Naive thymus-derived CD8-positive, alpha-beta T cell (primary cell): ENCODE data around the gene ORC2. TPM values are rescaled to one million over a fixed set of nuclear protein-coding genes. Genes with fewer than 3 reads are reported as not detected.
"Not testable (repeated sequence)": the region's sequence is repeated elsewhere in the genome, so short reads cannot be mapped to it uniquely, and the experiment has no call there.

Source experiments
- ATAC-seq, 2 donors: fragments of 150-1000 bp; cut with Tn5 transposase in 1 of 2; sonication (Bioruptor Pico), chemical (Tn5 transposase) in 1 of 2; 1 replicate in 1 of 2; 2 replicates in 1 of 2; pipeline ENCODE4 v1.10.0; 2021; ENCODE audit warnings: mild to moderate bottlenecking in 2 of 2, moderate library complexity in 2 of 2
- POLR2A ChIA-PET: fragments of 350-600 bp; sonication (Branson Sonifier 250); formaldehyde crosslinking; loops from one replicate; lab custom pipeline; 2021; ENCODE audit warnings: antibody characterized with exemption; lab: Charles Lee
- DNase-seq, 10 donors: peaks; one replicate each; pipeline versions ENCODE4 v3.0.0 to v3.0.0-alpha.2; 2020 to 2022
- H3K27ac Mint-ChIP-seq, 10 donors: one replicate each; pipeline ENCODE4 v1.8.0; 2020 to 2022; ENCODE audit warnings: mild to moderate bottlenecking in 10 of 10, mixed read lengths in 10 of 10, moderate library complexity in 4 of 10, inconsistent platforms in 1 of 10
- H3K27me3 Mint-ChIP-seq, 5 donors: one replicate each; pipeline ENCODE4 v1.8.0; 2021 to 2022; ENCODE audit warnings: mixed read lengths in 5 of 5
- H3K36me3 Mint-ChIP-seq, 3 donors: one replicate each; pipeline ENCODE4 v1.8.0; 2020 to 2022; ENCODE audit warnings: mixed read lengths in 3 of 3, mild to moderate bottlenecking in 2 of 3, inconsistent platforms in 1 of 3
- H3K4me1 Mint-ChIP-seq, 4 donors: one replicate each; pipeline ENCODE4 v1.8.0; 2021 to 2022; ENCODE audit warnings: mixed read lengths in 4 of 4
- H3K4me3 Mint-ChIP-seq, 10 donors: one replicate each; pipeline ENCODE4 v1.8.0; 2020 to 2022; ENCODE audit warnings: mild to moderate bottlenecking in 10 of 10, mixed read lengths in 10 of 10, moderate library complexity in 6 of 10, inconsistent platforms in 1 of 10
- H3K9me3 Mint-ChIP-seq, 9 donors: one replicate each; pipeline ENCODE4 v1.8.0; 2020 to 2022; ENCODE audit warnings: mixed read lengths in 9 of 9, mild to moderate bottlenecking in 3 of 9, inconsistent platforms in 1 of 9, moderate library complexity in 1 of 9
- polyA plus RNA-seq, 3 donors: library from polyadenylated mRNA; unstranded; fragments of 300-500 nt; fragmentation: Illumina TruSeq; gene quantifications; one replicate each; pipeline ENCODE4 v1.2.3, GENCODE V29; 2021
- total RNA-seq, 8 experiments: library from RNA in 2 of 8; stranded (reverse) in 2 of 8; gene quantifications; one replicate each; pipeline ENCODE4 v1.2.3 and lab custom pipeline; 2021 to 2026

Gene ORC2
- total RNA-seq (10 to 100 TPM; 51.9 to 66.8 TPM), polyA plus RNA-seq (10 to 100 TPM in 1 of 3 donors, 1 to 10 TPM in 2; 9.4 to 11.1 (median 9.4) TPM), total RNA-seq (lab: John Stamatoyannopoulos, UW) (39.9 to 89.7 (median 77.0) reads per million in 6 experiments)

DNA sequence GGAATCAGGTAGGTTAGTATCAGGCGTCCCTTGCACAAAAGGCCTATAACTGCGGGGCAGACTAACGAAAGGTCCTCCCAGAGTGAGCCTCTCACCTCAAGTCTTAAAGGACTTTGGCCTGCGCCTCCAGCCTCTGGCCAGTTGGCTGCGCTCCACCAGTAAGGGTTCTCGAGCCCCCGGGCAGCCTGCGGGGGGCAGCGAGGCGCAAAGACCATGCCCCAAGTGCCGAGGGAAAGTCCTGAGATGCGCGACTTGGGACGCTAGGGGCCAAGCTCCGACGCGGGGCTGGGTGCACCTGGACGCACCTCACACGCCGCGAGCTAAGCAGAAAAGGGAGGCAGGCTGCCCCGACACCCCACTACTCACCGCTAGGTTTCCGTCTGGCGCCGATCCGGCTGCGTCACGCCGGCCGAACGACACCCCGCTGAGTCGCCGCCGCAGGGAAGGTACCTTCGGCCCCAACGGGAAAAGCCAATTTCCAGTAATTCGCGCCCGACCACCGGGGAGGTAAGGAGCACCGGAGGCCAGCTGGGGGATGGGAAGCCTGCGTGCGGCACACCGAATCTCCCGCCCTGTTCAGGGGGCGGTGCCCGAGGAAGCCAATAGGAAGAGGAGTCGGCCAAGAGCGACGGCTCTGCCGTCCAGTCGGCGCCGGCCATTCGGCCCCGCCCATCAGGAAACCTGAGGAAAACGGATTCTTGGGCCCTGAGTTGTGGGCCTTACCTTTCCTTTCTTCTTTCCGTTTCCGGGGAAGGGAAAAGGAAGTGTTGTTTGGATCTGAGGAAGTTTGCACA lies at the start of gene ORC2:
TSS of gene ORC2 (minus strand) at position 537 of the 794 bp plus-strand sequence. CDS start 5,537 bp downstream, outside the sequence.
- Mint-ChIP-seq H3K9me3 (no peaks in the 10 kb centered on the region), H3K27me3 (no peaks in the 10 kb centered on the region), H3K36me3 (peaks cover 0 to 11% (median 0%) of the 10 kb centered on the region in 3 donors), H3K4me1 (peaks cover 35 to 67% (median 60%) of the 10 kb centered on the region in 4 donors), H3K27ac (peak within 1 kb of the TSS; percentile 95 to 100 (median 99)), H3K4me3 (peak within 1 kb of the TSS; percentile 95 to 99 (median 98))
- DNase-seq (peak; percentile 85 to 99 (median 92)), ATAC-seq (peak; percentile 93 to 94)
- POLR2A ChIA-PET = interaction anchor here (0.7 to 3.6 kb wide), 18 partner anchors 8 to 294 kb away, joined by 3 to 39 read pairs (median 4); partner anchors contain the start of genes BZW1, CFLAR, CLK1 and HYCC2

DNA sequence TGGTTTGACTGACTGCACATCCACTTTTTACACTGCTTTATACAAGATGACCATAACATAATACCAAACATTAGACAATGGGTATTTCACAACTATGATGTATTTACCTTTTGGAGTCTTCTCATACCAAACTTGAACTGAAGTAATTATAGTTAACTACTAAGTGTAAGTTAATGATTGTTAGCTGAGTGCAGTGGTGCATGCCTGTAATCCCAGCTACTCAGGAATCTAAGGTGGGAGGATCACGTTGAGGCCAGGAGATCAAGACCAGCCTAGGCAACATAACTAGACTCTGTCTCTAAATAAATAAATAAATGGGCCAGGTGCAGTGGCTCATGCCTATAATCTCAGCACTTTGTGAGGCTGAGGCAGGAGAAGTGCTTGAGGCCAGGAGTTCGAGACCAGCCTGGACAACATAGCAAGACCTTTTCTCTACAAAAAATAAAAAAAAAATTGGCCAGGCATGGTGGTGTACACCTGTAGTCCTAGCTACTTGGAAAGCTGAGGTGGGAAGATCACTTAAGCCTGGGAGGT lies 44.9 kb upstream of the ORC2 start:
- H3K9me3 Mint-ChIP-seq = no peaks in the 10 kb centered on the region
- POLR2A ChIA-PET = no interaction called here
- no peak for DNase-seq
- H3K4me1 Mint-ChIP-seq = no peaks in the 10 kb centered on the region
- no peaks in the 10 kb centered on the region for H3K27me3 Mint-ChIP-seq
- ATAC-seq = no peak
- H3K36me3 Mint-ChIP-seq = peaks cover 0 to 64% (median 25%) of the 10 kb centered on the region in 3 donors
- H3K4me3 Mint-ChIP-seq = no peak overlapping the region
- peak overlapping the region in 2 of 10 donors; percentile 31 to 40 for H3K27ac Mint-ChIP-seq

DNA sequence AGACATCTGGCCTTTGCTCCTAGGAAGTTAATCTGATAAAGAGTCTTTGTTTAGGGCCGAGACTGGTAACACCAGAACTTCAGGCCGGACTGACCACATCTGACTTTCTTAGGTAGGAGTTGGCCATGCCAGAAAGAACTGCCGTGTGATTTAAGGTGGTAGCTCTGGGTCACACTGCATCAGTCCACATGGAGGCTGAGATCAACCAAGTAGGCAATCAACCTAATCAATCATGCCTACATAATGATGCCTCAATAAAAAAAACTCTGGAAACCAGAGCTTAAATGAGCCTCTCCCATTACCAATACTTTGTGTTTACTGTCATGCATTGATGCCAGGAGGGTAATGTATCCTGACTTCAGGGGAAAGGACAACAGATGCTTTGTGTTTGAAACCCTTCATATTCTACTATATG lies 44.1 kb upstream of the ORC2 start:
- Mint-ChIP-seq H3K27me3 (no peaks in the 10 kb centered on the region), H3K36me3 (peaks cover 0 to 65% (median 27%) of the 10 kb centered on the region in 3 donors), H3K9me3 (no peaks in the 10 kb centered on the region), H3K4me1 (no peaks in the 10 kb centered on the region), H3K27ac (no peak overlapping the region), H3K4me3 (no peak overlapping the region)
- DNase-seq = no peak
- ATAC-seq = no peak
- POLR2A ChIA-PET = no interaction called here

DNA sequence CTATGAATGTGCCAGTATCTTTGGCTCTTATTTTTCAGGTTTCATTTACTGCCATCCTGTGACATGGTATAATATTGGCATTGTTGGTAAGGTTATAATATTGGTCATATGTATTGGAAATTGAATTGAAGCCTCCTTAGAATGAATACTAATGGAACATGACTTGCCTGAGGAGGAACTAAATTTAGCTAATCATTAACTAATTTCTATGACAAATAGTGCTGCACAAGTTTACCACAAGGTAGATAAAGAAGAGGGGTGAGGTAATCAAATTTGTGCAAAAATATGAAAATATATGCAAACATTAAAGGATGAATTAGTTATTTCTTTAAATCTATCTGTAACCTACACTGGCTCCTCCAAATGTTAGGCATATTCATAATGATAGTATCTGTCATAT lies 43.2 kb upstream of the ORC2 start:
- no peak overlapping the region for H3K4me3 Mint-ChIP-seq
- no peaks in the 10 kb centered on the region for H3K27me3 Mint-ChIP-seq
- H3K9me3 Mint-ChIP-seq = no peaks in the 10 kb centered on the region
- POLR2A ChIA-PET = no interaction called here
- no peak for ATAC-seq
- no peaks in the 10 kb centered on the region for H3K4me1 Mint-ChIP-seq
- H3K36me3 Mint-ChIP-seq = peaks cover 0 to 73% (median 27%) of the 10 kb centered on the region in 3 donors
- no peak overlapping the region for H3K27ac Mint-ChIP-seq
- DNase-seq = no peak

DNA sequence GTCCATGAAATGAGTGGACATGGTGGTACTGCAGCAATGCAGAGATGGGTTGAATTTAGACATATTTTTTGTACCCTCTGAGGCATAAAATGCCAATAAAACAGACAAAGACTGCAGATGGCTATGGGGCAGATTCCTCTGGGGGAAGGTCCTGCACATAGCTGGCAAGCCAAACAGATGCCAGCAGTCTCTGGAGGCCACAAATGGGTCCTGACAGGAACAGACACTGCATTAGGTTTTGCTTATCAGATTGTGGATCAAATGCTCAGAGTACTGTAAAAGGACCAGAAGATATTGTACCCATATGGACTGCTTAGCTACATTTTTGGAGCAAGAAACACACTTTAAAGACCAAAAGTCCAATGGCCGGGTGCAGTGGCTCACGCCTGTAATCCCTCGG lies 40.9 kb upstream of the ORC2 start:
- DNase-seq (no peak), ATAC-seq (no peak)
- Mint-ChIP-seq H3K9me3 (no peaks in the 10 kb centered on the region), H3K27ac (no peak overlapping the region), H3K27me3 (no peaks in the 10 kb centered on the region), H3K4me1 (no peaks in the 10 kb centered on the region), H3K4me3 (no peak overlapping the region), H3K36me3 (peaks cover 0 to 79% (median 27%) of the 10 kb centered on the region in 3 donors)
- POLR2A ChIA-PET = no interaction called here

DNA sequence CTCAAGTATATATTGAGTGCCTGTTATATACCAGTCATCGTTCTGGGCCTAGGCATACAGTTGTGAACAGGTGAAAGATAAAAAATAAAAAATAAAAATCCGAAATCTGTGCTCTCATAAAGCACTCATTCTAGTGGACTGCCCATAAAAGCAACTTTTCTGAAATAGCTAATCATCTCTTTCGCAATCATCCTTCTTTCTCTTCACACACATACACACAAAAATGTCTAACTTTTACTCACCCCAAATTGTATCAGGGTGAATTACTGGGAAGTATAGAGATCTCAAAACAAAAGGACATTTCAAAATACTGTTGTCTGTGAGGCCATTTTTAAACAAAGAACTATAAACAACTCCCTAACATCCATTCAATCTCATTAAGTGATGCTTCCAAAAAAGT lies 29.6 kb upstream of the ORC2 start:
- Mint-ChIP-seq H3K4me3 (no peak overlapping the region), H3K4me1 (no peaks in the 10 kb centered on the region), H3K27ac (no peak overlapping the region), H3K27me3 (no peaks in the 10 kb centered on the region), H3K36me3 (peaks cover 0 to 69% (median 32%) of the 10 kb centered on the region in 3 donors), H3K9me3 (no peaks in the 10 kb centered on the region)
- no peak for ATAC-seq
- POLR2A ChIA-PET = interaction anchor here (0.5 kb wide), 1 partner anchor 183 kb away, joined by 4 read pairs; no protein-coding TSS in a partner anchor
- DNase-seq = no peak

DNA sequence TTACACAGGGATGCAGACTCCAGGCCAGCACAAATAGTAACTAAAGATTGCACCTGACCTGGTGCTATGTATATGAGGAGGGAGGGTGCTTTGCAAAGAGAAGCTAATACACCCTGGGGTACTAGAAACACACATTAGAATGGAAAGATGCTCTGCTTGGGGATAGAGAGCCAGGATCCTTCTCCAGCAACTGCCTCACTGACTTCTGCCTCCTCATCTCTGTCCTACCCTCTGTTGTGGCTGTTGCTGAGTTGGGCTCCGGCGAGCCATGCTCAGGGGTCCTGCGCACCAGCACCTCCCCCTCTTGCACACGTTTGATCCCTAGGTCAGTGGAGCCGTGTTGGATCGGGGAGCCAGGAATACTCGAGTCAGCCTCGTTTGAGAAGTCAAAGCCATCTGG lies 23.7 kb upstream of the ORC2 start:
- POLR2A ChIA-PET = interaction anchor here (0.6 kb wide), 1 partner anchor 16 kb away, joined by 3 read pairs; no protein-coding TSS in a partner anchor
- Mint-ChIP-seq H3K27ac (peak overlapping the region in 3 of 10 donors; percentile 27 to 82 (median 80)), H3K4me1 (no peaks in the 10 kb centered on the region), H3K27me3 (no peaks in the 10 kb centered on the region), H3K9me3 (no peaks in the 10 kb centered on the region), H3K4me3 (no peak overlapping the region), H3K36me3 (peaks cover 0 to 63% (median 20%) of the 10 kb centered on the region in 3 donors)
- DNase-seq (no peak), ATAC-seq (no peak)

DNA sequence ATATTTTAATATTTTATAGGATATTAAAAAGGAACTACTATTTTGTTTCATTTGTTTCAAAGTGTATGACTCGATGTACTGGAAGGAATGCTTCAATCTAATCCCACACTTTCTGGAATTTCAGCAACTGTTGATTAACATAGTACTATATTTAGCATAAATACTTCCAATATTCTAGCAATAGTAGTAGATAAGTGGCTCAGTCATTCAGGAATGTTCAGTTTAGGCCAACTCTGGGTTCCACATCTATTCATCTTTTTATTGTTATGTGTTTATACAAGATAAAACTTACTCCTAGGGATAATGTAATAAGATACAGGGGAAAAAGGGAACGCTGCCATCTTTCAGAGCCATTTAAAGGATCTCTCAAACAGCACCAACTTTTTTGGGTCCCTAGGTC lies 22.3 kb upstream of the ORC2 start:
- Mint-ChIP-seq H3K27me3 (no peaks in the 10 kb centered on the region), H3K27ac (no peak overlapping the region), H3K9me3 (no peaks in the 10 kb centered on the region), H3K4me3 (no peak overlapping the region), H3K36me3 (peaks cover 0 to 64% (median 16%) of the 10 kb centered on the region in 3 donors), H3K4me1 (peaks cover 0 to 3% (median under 1%) of the 10 kb centered on the region in 4 donors)
- no peak for ATAC-seq
- no peak for DNase-seq
- POLR2A ChIA-PET = no interaction called here

DNA sequence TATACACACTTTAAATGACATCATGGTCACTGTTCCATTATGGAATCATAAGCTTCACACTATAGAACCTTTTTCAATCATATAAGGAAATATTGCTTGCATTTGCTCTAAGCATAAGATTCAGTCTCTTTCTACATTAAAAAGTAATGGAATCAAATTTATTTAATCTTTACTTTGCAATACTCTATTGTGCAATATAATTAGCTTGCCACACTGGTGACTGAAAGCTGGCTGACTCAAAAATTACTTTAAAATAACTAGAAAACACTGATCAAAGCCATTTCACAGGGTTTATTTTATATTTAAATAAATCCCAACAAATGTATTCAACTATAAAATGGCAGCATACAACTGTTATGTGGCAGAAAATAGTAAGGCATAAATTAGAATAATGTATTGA lies 13.2 kb upstream of the ORC2 start:
- POLR2A ChIA-PET = interaction anchor here (0.6 kb wide), 2 partner anchors 13 to 24 kb away, joined by 3 read pairs; partner anchors contain the start of gene ORC2
- H3K36me3 Mint-ChIP-seq = peaks cover 0 to 28% (median 5%) of the 10 kb centered on the region in 3 donors
- ATAC-seq (no peak), DNase-seq (no peak)
- H3K4me3 Mint-ChIP-seq = no peak overlapping the region
- H3K27me3 Mint-ChIP-seq = no peaks in the 10 kb centered on the region
- H3K9me3 Mint-ChIP-seq = no peaks in the 10 kb centered on the region
- H3K4me1 Mint-ChIP-seq = peaks cover 0 to 6% (median under 1%) of the 10 kb centered on the region in 4 donors
- no peak overlapping the region for H3K27ac Mint-ChIP-seq

DNA sequence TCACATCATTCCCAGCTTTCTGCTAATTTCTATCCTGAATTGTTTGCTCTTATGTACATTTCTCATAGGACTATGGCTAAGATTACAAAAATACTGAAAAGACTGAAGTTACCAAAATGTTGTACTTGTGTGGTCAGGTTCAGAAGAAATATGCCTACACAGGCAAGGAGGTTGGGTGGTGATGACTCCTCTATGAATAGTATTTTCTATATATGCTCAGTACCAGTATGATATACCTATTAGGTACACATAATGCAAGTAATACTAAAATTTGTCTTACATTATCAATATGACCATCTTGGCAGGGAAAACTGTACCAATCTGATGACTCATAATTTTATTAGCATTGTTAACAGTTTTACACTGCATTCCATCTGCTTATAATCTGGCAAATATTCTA lies 12.2 kb upstream of the ORC2 start:
- Mint-ChIP-seq H3K9me3 (no peaks in the 10 kb centered on the region), H3K36me3 (peaks cover 0 to 18% (median under 1%) of the 10 kb centered on the region in 3 donors), H3K4me3 (no peak overlapping the region), H3K4me1 (peaks cover 0 to 1% (median under 1%) of the 10 kb centered on the region in 4 donors), H3K27ac (peak overlapping the region in 2 of 10 donors; percentile 12 to 37), H3K27me3 (no peaks in the 10 kb centered on the region)
- POLR2A ChIA-PET = no interaction called here
- DNase-seq = no peak
- ATAC-seq = no peak

DNA sequence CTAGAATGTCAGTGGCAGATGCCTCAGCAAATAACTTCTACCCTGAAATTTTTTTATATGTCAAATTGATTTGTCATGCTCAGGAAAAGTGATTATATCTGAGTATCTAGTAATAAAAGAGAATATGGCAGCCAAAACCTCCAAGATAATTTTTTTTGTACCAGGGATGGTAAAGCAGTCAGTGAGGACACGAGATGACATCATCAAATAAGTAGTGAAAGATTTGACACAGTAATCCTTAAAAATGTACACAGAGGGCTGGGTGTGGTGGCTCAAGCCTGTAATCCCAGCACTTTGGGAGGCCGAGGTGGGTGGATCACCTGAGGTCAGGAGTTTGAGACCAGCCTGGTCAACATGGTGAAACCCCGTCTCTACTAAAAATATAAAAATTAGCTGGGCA lies 6.6 kb upstream of the ORC2 start:
- DNase-seq, H3K9me3 Mint-ChIP-seq, POLR2A ChIA-PET, H3K4me3 Mint-ChIP-seq, H3K27me3 Mint-ChIP-seq, ATAC-seq, H3K27ac Mint-ChIP-seq: not testable (repeated sequence)
- Mint-ChIP-seq H3K4me1 (peaks cover 18 to 29% (median 24%) of the 10 kb centered on the region in 4 donors), H3K36me3 (peaks cover 0 to 14% (median 2%) of the 10 kb centered on the region in 3 donors)

DNA sequence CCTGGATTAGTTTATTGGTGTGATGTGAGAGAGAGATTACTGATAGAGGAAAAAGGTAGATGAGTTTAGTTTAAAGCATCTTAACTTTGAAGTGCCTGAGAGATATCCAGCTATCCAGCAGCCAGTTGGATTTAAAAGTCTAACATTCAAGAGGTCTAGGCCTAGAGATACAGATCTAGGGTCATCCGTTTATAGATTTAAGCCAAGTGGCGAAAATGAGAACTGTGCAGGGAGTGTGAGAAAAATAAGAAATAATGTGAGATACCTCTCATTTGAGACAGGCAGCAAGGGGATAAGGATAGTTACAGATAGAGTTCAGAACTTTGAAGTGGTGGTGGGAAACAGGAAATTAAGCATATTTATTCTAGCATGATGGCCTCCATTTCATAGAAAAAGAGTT lies 5.3 kb upstream of the ORC2 start:
- POLR2A ChIA-PET = interaction anchor here (0.8 kb wide), 1 partner anchor 149 kb away, joined by 3 read pairs; no protein-coding TSS in a partner anchor
- H3K9me3 Mint-ChIP-seq = no peaks in the 10 kb centered on the region
- H3K27ac Mint-ChIP-seq = peak overlapping the region; percentile 0 to 78 (median 48)
- no peak overlapping the region for H3K4me3 Mint-ChIP-seq
- no peaks in the 10 kb centered on the region for H3K27me3 Mint-ChIP-seq
- no peak for DNase-seq
- peaks cover 0 to 12% (median 2%) of the 10 kb centered on the region in 3 donors for H3K36me3 Mint-ChIP-seq
- peak in 1 of 2 donors; percentile 34 for ATAC-seq
- H3K4me1 Mint-ChIP-seq = peaks cover 27 to 39% (median 37%) of the 10 kb centered on the region in 4 donors
